Large intestine (tissue), 3 donors: ENCODE measurements around the gene RPP38. TPM values are rescaled to one million over a fixed set of nuclear protein-coding genes. Genes with fewer than 3 reads are reported as not detected.

Source experiments
- DNase-seq, 2 donors: peaks; one replicate each; pipeline versions ENCODE4 v3.0.0 to v3.0.0-alpha.2; 2013
- H3K27ac ChIP-seq: one replicate; pipeline ENCODE4 v1.5.1; 2013; ENCODE audit warnings: low read length
- H3K27me3 ChIP-seq: 2 replicates; pipeline ENCODE4 v1.6.1; 2013; ENCODE audit warnings: low read length; ENCODE audit not compliant: control insufficient read depth, insufficient read depth
- H3K36me3 ChIP-seq: 2 replicates; pipeline ENCODE4 v1.6.1; 2013; ENCODE audit warnings: low read length; ENCODE audit not compliant: control insufficient read depth, insufficient read depth
- H3K4me1 ChIP-seq: one replicate; pipeline ENCODE4 v1.6.1; 2013; ENCODE audit warnings: low read length; ENCODE audit not compliant: control insufficient read depth, insufficient read depth
- H3K4me3 ChIP-seq: one replicate; pipeline ENCODE4 v1.5.1; 2013; ENCODE audit warnings: low read length
- H3K9me3 ChIP-seq: one replicate; pipeline ENCODE4 v1.6.1; 2013; ENCODE audit warnings: mild to moderate bottlenecking, low read depth, low read length, moderate library complexity; ENCODE audit not compliant: control insufficient read depth
- WGBS: methylation state at CpG from one replicate; pipeline ENCODE4 v1.1.5; 2013; ENCODE audit warnings: low lambda C conversion rate; ENCODE audit not compliant: insufficient coverage; 5-methylcytosine and 5-hydroxymethylcytosine counted together
- polyA plus RNA-seq: library from polyadenylated mRNA; unstranded; fragments of 120-200 nt; gene quantifications from one replicate; pipeline ENCODE4 v1.2.1, GENCODE V29; 2013

The RPP38 gene
- polyA plus RNA-seq, 1 donor, result 30.2 TPM

DNA sequence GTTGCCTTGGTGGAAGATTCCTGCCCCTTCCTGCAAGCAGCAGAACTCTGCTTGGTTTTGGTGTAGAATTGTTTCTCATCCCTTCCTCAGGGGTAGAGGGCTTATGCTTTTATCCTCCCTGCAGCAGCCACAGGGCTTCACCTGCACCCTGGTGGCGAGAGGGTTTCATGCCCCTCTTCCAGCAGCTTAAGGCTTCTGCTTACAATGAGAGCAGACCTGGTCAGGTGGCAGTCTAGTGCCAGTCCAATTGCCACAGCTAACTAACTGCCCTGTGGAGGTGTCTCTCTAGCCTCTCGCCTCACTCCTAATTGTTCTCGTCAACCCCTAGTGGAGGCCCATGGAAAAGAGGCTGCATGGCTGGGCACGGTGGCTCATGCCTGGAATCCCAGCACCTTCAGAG, 27.9 kb upstream of the RPP38 start:
- Histone ChIP-seq H3K9me3 (peaks cover 6% of the 10 kb centered on the region), H3K27me3 (no peaks in the 10 kb centered on the region), H3K36me3 (no peaks in the 10 kb centered on the region), H3K4me3 (no peak overlapping the region), H3K4me1 (no peaks in the 10 kb centered on the region), H3K27ac (no peak overlapping the region)
- DNase-seq, result no peak
- no CpG with 5 or more reads among the region's 4 CpGs for WGBS

GRCh38 chr10:15072358-15072757, 24.8 kb upstream of the RPP38 start:
- no peaks in the 10 kb centered on the region for H3K4me1 ChIP-seq
- no peak overlapping the region for H3K4me3 ChIP-seq
- no peak for DNase-seq
- no CpG with 5 or more reads among the region's 5 CpGs for WGBS
- H3K36me3 ChIP-seq, result no peaks in the 10 kb centered on the region
- no peaks in the 10 kb centered on the region for H3K27me3 ChIP-seq
- peaks cover 6% of the 10 kb centered on the region for H3K9me3 ChIP-seq
- H3K27ac ChIP-seq, result no peak overlapping the region

- Histone ChIP-seq H3K9me3 (peaks cover 6% of the 10 kb centered on the region), H3K4me1 (no peaks in the 10 kb centered on the region), H3K4me3 (no peak overlapping the region), H3K36me3 (no peaks in the 10 kb centered on the region), H3K27ac (no peak overlapping the region), H3K27me3 (no peaks in the 10 kb centered on the region)
- no CpG with 5 or more reads among the region's 3 CpGs for WGBS
- no peak for DNase-seq
Measured at GRCh38 chr10:15075421-15075820, 21.7 kb upstream of the RPP38 start.

DNA sequence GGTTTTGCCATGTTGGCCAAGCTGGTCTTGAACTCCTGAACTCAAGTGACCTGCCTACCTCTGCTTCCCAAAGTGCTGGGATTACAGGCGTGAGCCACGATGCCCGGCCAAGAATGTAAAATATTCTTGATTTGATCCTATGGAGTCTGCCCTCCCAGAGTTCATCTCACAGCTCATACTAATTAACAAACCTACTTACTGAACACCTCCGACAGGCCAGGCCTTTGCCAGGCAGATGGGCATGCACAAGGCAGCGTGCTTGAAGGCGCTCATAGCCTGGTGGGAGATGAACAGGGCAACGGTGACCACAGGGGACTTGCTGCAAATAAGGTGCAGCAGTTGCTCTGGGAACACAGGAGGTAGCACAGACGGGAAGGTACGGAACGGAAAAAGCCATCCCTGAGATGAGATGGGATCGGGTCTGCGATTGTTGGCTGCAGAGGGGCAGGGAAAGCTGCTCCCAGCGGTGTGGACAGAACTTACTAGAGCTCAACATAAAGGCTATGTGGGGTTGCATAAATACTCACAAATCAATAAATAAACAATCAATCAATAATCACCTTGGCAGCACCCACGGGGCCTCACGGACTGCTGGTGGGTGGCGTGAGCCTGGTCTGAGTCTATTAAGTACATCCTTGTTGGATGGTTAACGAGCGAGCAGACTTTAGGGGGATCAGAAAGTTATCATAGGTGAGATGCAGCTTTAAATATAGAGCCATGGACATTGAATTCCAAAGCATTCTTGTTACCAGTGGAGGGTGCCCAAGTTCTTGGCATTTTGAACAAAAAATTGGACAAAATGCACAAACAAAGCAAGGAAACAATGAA, 13.3 kb upstream of the RPP38 start:
- Histone ChIP-seq H3K27ac (peak overlapping the region; percentile 32), H3K36me3 (no peaks in the 10 kb centered on the region), H3K4me3 (peak overlapping the region; percentile 37), H3K27me3 (no peaks in the 10 kb centered on the region), H3K9me3 (no peaks in the 10 kb centered on the region), H3K4me1 (no peaks in the 10 kb centered on the region)
- no peak for DNase-seq
- no CpG with 5 or more reads among the region's 18 CpGs for WGBS

DNA sequence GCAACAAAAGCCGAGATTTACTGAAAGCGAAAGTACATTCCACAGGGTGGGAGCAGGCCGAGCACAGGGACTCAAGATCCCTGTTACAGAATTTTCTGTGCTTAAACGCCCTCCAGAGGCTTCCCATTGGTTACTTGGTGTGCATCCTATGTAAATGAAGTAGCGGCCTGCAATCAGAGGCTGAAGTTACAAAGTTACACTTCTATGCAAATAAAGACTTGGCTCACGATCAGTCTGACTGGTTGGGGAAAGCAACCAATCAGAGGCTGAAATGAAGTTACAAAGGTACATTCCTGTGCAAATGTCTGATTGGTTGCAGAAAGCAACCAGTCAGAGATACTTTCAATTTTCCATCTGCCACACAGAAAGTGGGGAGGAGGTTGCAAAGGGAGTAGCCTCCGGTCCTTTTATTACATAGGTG, 12.6 kb upstream of the RPP38 start:
- H3K36me3 ChIP-seq, result no peaks in the 10 kb centered on the region
- H3K4me3 ChIP-seq, result peak overlapping the region; percentile 37
- peak; percentile 54 to 75 for DNase-seq
- H3K27me3 ChIP-seq, result no peaks in the 10 kb centered on the region
- H3K27ac ChIP-seq, result peak overlapping the region; percentile 32
- no peaks in the 10 kb centered on the region for H3K4me1 ChIP-seq
- no peaks in the 10 kb centered on the region for H3K9me3 ChIP-seq
- WGBS, result 29% methylated on average over 1 of the region's 7 CpGs

DNA sequence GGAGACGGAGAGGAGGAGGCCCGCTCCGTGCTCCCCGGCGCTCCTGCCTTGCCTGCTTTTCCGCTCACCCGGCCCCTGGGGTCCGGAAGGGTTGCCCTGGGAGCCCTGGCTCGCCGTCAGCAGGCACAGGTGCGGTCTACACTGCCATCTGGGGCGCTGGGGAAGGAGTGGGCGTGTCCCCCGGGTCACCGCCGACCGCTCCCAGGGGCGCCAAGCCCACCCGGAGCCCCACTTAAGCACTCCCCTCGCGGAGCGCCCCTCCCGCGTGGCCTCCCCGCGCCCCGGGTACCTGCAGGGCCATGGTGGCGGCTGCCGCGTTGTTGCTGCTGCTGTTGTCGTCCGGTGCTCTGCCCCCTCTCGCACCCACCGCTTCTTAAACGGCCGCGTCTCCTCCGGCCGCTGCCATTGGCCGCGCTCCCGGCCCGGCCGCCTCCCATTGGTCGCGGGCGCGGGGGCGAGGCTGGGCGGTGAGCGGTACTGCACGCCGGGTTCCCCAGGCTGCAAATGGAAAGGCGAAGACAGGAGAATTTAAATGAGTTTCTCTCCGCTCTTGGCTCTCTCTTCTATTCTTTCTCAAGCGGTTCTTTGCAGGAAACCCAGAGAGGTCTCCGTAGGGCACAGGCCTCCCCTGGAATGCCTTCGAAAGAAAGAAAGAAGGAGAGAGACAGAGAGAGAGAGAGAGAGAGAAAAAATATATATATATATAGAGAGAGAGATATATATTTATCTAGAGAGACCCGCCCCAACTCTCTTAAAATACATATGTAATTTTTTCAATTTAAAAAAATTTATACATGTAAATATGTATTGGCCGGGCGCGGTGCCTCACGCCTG, 8.5 kb upstream of the RPP38 start, which contains the start of gene ACBD7:
Gene ACBD7 (minus strand): TSS at position 349 of the 834 bp plus-strand sequence. CDS start 48 bp downstream, at position 301.
- DNase-seq, result peak; percentile 67 to 82
- Histone ChIP-seq H3K27ac (no peak within 1 kb of the TSS), H3K36me3 (no peaks in the 10 kb centered on the region), H3K4me1 (no peaks in the 10 kb centered on the region), H3K9me3 (no peaks in the 10 kb centered on the region), H3K27me3 (no peaks in the 10 kb centered on the region), H3K4me3 (peak within 1 kb of the TSS; percentile 45)
- WGBS, result 0% methylated on average over 1 of the region's 63 CpGs

DNA sequence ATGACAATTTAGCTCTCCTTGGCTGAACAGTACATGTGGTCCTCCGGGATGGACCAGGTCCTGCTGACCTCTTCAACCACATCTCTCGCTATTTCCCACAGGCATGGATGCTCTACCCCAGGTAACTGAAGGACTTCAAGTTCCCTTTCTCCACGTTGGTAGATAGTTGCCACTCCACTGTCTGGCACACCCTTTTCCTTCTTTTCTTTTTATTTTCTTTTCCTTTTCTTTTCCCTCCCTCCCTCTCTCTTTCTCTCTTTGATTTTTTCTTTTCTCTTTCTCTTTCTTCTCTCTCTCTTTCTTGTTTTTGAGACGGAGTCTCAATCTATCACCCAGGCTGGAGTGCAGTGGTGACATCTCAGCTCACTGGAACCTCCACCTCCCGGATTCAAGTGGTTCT, 5.7 kb upstream of the RPP38 start:
- no peaks in the 10 kb centered on the region for H3K36me3 ChIP-seq
- H3K9me3 ChIP-seq, result no peaks in the 10 kb centered on the region
- no peaks in the 10 kb centered on the region for H3K27me3 ChIP-seq
- DNase-seq, result no peak
- no peak overlapping the region for H3K27ac ChIP-seq
- WGBS, result 82% methylated on average over 3 of the region's 5 CpGs
- no peak overlapping the region for H3K4me3 ChIP-seq
- no peaks in the 10 kb centered on the region for H3K4me1 ChIP-seq

DNA sequence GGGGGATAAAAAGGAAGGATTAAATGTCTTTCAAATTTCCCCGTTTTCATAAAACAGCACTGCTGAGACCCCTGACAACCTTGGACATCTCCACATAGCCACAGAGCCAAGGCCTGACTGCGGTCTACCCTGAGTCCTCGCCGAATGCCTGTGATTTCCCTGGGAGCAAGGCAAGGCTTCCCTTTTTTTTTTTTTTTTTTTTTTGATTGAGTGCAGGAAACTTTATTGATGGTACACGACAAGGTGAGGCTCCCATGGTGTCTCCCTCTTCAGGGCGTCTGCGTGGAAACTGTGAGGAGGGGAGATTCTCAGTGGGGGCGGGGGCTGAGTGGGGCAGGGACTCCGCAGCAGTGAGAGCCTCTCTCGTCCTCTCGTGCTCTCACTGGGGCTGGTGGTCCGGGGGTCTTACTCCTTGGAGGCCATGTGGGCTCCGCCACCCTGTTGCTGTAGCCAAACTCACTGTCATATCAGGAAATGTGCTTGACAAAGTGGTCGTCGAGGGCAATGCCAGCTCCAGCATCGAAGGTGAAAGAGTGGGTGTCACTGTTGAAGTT, 4.2 kb upstream of the RPP38 start:
- H3K36me3 ChIP-seq, result no peaks in the 10 kb centered on the region
- WGBS, result no CpG with 5 or more reads among the region's 16 CpGs
- H3K27me3 ChIP-seq, result no peaks in the 10 kb centered on the region
- DNase-seq, result no peak
- no peak overlapping the region for H3K4me3 ChIP-seq
- no peak overlapping the region for H3K27ac ChIP-seq
- H3K4me1 ChIP-seq, result no peaks in the 10 kb centered on the region
- H3K9me3 ChIP-seq, result no peaks in the 10 kb centered on the region

DNA sequence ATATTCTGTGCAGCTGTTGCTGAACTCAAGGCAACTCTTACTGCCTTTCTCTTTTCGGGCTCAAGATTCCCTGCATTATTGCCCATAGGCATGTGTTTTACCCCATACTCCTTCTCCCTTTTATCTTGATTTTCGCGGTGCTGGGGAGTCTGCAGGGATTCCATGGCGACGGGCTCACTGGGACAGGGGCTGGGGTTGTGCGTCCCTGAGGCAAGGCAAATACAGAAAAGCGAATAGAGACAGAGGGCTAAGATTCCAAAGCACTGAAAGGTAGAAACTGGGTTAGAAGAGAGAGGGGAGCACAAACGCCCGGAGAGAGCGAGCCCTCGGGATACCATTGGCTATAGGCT, 519 bp upstream of the RPP38 start:
- no peak for DNase-seq
- Histone ChIP-seq H3K27ac (no peak overlapping the region), H3K9me3 (no peaks in the 10 kb centered on the region), H3K36me3 (peaks cover 9% of the 10 kb centered on the region), H3K27me3 (no peaks in the 10 kb centered on the region), H3K4me1 (peaks cover 14% of the 10 kb centered on the region), H3K4me3 (peak overlapping the region; percentile 78)
- WGBS, result no CpG with 5 or more reads among the region's 11 CpGs

DNA sequence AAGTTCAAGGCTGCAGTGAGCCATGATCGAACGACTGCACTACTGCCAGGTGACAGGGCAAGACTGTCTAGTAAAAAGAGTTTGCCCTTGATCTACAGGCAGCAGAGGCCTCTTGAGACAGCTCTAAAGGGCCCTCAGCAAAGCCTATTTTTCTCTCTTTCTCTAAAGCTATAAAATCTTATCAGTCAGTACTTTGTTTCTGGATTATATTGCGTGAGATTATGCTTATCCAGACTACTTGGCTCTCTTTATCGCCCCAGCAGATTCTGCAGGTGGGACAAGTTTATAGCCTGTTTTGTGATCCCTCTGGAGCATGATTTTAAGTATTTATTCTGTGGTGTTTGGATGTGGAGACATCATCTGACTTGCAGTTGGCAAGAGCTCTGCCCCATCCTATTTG, 2.7 kb downstream of the RPP38 start:
- no CpG with 5 or more reads among the region's 4 CpGs for WGBS
- Histone ChIP-seq H3K4me3 (no peak overlapping the region), H3K36me3 (peaks cover 40% of the 10 kb centered on the region), H3K4me1 (peaks cover 14% of the 10 kb centered on the region), H3K27ac (peak overlapping the region; percentile 16), H3K9me3 (no peaks in the 10 kb centered on the region), H3K27me3 (no peaks in the 10 kb centered on the region)
- DNase-seq, result peak in 1 of 2 donors; percentile 43
